Upper lobe of left lung (tissue), 4 donors: ENCODE data around the gene ARID1B.

ENCODE experiments used
- CTCF ChIP-seq, 6 experiments: fragments of 450-650 bp in 4 of 6; fragments of 200-600 bp in 2 of 6; sonication (generic) in 2 of 6; IDR thresholded peaks; one replicate each; pipeline ENCODE4 v1.5.1; 2016 to 2019; ENCODE audit warnings: antibody characterized with exemption in 6 of 6
- POLR2A ChIP-seq, 4 donors: fragments of 450-650 bp; IDR thresholded peaks; one replicate each; pipeline ENCODE4 v1.5.1; 2016 to 2017; ENCODE audit warnings: antibody characterized with exemption in 4 of 4, mild to moderate bottlenecking in 2 of 4
- POLR2AphosphoS5 ChIP-seq, 2 donors: sonication (generic); formaldehyde crosslinking; IDR thresholded peaks; one replicate each; pipeline ENCODE4 v1.5.1; 2017; ENCODE audit warnings: antibody characterized with exemption in 2 of 2

GRCh38 chr6:156980948-156981347, 203.8 kb downstream of the ARID1B start:
- no peak for TF ChIP-seq CTCF (IDR thresholded peaks at IDR 0.05)
- no peak for TF ChIP-seq POLR2A (IDR thresholded peaks at IDR 0.05)
- no peak for TF ChIP-seq POLR2AphosphoS5 (IDR thresholded peaks at IDR 0.05)
